Measurements from ENCODE around the gene DNAJB2.
"Not testable (repeated sequence)": the region's sequence is repeated elsewhere in the genome, so short reads cannot be mapped to it uniquely, and the experiment has no call there.

The DNAJB2 gene

DNA sequence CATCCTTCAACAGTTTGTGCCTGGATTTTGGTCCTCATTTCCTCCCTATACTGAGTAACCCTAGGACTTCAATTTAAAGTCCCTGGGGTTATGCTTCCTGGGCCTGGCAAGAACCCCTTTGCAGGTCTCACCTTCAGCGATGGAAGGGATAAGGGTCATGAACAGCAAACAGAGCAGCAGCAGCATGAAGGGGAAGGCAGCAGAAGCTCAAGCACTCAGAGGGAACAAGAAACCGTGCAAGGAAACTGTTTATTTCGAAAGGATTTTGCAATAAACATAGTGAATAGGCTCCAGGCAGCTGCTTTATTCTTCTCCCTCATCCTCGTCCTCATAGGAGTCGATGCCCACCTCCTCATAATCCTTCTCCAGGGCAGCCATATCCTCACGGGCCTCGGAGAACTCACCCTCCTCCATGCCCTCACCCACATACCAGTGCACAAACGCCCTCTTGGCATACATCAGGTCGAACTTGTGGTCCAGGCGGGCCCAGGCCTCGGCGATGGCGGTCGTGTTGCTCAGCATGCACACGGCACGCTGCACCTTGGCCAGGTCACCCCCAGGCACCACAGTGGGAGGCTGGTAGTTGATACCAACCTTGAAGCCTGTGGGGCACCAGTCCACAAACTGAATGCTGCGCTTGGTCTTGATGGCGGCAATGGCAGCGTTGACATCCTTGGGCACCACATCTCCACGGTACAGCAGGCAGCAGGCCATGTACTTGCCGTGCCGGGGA, 29.0 kb upstream of the DNAJB2 start:
- Histone ChIP-seq H3K36me3 (ENCODE audit: control insufficient read depth, insufficient read depth, low read length) (peaks cover 12% of the 10 kb centered on the region), H3K9ac (ENCODE audit: low read length) (peak overlapping the region; percentile 52), H3K4me3 (ENCODE audit: low read length) (peak overlapping the region; percentile 3), H3K4me1 (ENCODE audit: control insufficient read depth, insufficient read depth, low read length) (peaks cover 28% of the 10 kb centered on the region), H3K27ac (ENCODE audit: low read depth, low read length) (peak overlapping the region; percentile 84), H3K27me3 (ENCODE audit: control insufficient read depth, insufficient read depth, low read length) (no peaks in the 10 kb centered on the region)

DNA sequence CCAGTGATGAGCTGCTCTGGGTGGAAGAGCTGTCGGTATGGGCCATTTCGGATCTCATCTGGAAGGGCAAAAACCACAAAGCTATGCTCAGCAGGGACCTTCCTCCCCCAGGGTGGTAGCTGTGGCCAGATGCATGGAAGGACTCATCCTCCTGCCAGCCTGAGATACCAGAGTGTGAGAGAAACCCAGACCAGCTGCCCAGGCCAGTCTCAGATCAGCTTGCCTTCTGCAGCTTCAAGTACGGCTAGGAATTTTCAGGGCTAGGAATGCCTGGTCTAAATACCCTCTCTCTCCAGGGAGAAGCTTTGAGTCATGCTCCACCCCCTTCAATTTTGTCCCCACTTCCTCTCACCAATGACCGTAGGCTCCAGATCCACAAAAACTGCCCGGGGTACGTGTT, 27.5 kb upstream of the DNAJB2 start:
- H3K27ac ChIP-seq (ENCODE audit: low read depth, low read length), result no peak overlapping the region
- H3K4me1 ChIP-seq (ENCODE audit: control insufficient read depth, insufficient read depth, low read length), result peaks cover 23% of the 10 kb centered on the region

GRCh38 chr2:219252084-219252483, 27.1 kb upstream of the DNAJB2 start:
- Histone ChIP-seq H3K4me1 (ENCODE audit: control insufficient read depth, insufficient read depth, low read length) (peaks cover 23% of the 10 kb centered on the region), H3K36me3 (ENCODE audit: control insufficient read depth, insufficient read depth, low read length) (peaks cover 12% of the 10 kb centered on the region), H3K4me3 (ENCODE audit: low read length) (peak overlapping the region; percentile 81), H3K27ac (ENCODE audit: low read depth, low read length) (no peak overlapping the region), H3K27me3 (ENCODE audit: control insufficient read depth, insufficient read depth, low read length) (no peaks in the 10 kb centered on the region), H3K9ac (ENCODE audit: low read length) (no peak overlapping the region)

More for the DNA sequence above, 27.5 kb upstream of the DNAJB2 start:
- Histone ChIP-seq H3K9ac (ENCODE audit: low read length) (no peak overlapping the region), H3K27me3 (ENCODE audit: control insufficient read depth, insufficient read depth, low read length) (no peaks in the 10 kb centered on the region), H3K4me3 (ENCODE audit: low read length) (peak overlapping the region; percentile 81), H3K36me3 (ENCODE audit: control insufficient read depth, insufficient read depth, low read length) (peaks cover 12% of the 10 kb centered on the region)

GRCh38 chr2:219252570-219252899, 26.6 kb upstream of the DNAJB2 start:
- H3K9ac ChIP-seq (ENCODE audit: low read length), result peak overlapping the region; percentile 26
- H3K4me3 ChIP-seq (ENCODE audit: low read length), result peak overlapping the region; percentile 81
- no peaks in the 10 kb centered on the region for H3K27me3 ChIP-seq (ENCODE audit: control insufficient read depth, insufficient read depth, low read length)
- peaks cover 23% of the 10 kb centered on the region for H3K4me1 ChIP-seq (ENCODE audit: control insufficient read depth, insufficient read depth, low read length)
- H3K36me3 ChIP-seq (ENCODE audit: control insufficient read depth, insufficient read depth, low read length), result peaks cover 12% of the 10 kb centered on the region
- peak overlapping the region; percentile 46 for H3K27ac ChIP-seq (ENCODE audit: low read depth, low read length)

DNA sequence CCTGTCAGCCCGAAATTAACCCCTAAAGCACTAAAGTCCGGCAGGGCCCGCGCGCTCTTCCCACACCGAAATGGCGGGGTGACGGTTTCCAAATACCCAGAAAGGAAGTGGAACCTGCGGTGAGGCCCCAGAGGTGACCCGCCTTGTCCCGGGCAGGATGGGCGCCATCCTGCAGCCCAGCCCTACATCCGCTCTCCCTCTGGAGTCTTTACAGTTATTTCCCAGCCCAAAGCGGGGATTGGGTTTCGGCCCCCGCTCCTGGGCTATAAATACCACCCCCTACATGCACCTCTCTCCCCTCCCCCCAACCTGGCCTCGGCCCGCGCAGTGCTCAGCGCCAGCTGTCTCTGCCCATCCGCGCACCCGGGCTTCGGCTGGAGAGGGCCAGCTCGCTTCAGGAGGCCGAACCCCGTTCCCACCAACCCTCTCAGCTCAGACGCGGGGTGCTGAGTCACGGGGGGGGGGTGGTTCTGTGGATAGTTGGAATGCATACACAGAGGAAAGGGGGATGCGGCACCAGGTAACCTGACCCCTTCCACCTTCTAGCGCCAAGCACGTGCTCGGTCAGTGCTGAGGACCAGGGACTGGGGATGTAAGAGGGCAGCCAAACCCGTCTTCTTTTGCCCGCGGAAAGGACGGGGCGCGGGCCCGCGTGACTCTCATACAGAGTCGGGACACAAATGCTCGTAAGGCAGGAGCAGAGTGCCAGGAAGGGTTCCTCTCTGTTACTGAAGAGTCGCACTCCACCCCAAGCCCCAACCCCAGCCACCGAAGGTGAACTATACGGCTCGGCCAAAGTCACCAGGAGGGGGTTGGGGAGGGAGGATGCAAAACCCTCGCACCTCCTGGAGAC, 26.0 kb upstream of the DNAJB2 start, which contains the start of gene TUBA4B:
Gene TUBA4B, plus strand, starts transcription at position 344 of the 853 bp plus-strand sequence. Its CDS starts 165 bp downstream, at position 509.
- H3K27me3 ChIP-seq (ENCODE audit: control insufficient read depth, insufficient read depth, low read length), result no peaks in the 10 kb centered on the region
- H3K27ac ChIP-seq (ENCODE audit: low read depth, low read length), result peak within 1 kb of the TSS; percentile 62
- peaks cover 23% of the 10 kb centered on the region for H3K4me1 ChIP-seq (ENCODE audit: control insufficient read depth, insufficient read depth, low read length)
- H3K4me3 ChIP-seq (ENCODE audit: low read length), result peak within 1 kb of the TSS; percentile 81
- peaks cover 12% of the 10 kb centered on the region for H3K36me3 ChIP-seq (ENCODE audit: control insufficient read depth, insufficient read depth, low read length)
- H3K9ac ChIP-seq (ENCODE audit: low read length), result peak within 1 kb of the TSS; percentile 64

GRCh38 chr2:219253753-219254589, 25.2 kb upstream of the DNAJB2 start, which contains the start of gene TUBA4A:
TSS of gene TUBA4A (minus strand) at chr2:219253918. CDS start at chr2:219253858, 60 bp downstream.
- Histone ChIP-seq H3K4me3 (ENCODE audit: low read length) (peak within 1 kb of the TSS; percentile 81), H3K9ac (ENCODE audit: low read length) (peak within 1 kb of the TSS; percentile 64), H3K27ac (ENCODE audit: low read depth, low read length) (peak within 1 kb of the TSS; percentile 62), H3K36me3 (ENCODE audit: control insufficient read depth, insufficient read depth, low read length) (peaks cover 12% of the 10 kb centered on the region), H3K27me3 (ENCODE audit: control insufficient read depth, insufficient read depth, low read length) (no peaks in the 10 kb centered on the region), H3K4me1 (ENCODE audit: control insufficient read depth, insufficient read depth, low read length) (peaks cover 22% of the 10 kb centered on the region)

GRCh38 chr2:219254590-219255201, 24.5 kb upstream of the DNAJB2 start:
- Histone ChIP-seq H3K27me3 (ENCODE audit: control insufficient read depth, insufficient read depth, low read length) (no peaks in the 10 kb centered on the region), H3K27ac (ENCODE audit: low read depth, low read length) (no peak overlapping the region), H3K36me3 (ENCODE audit: control insufficient read depth, insufficient read depth, low read length) (peaks cover 12% of the 10 kb centered on the region), H3K4me1 (ENCODE audit: control insufficient read depth, insufficient read depth, low read length) (peaks cover 15% of the 10 kb centered on the region), H3K4me3 (ENCODE audit: low read length) (peak overlapping the region; percentile 81), H3K9ac (ENCODE audit: low read length) (no peak overlapping the region)

- not testable (repeated sequence) for H3K4me1 ChIP-seq (ENCODE audit: control insufficient read depth, insufficient read depth, low read length); H3K9ac ChIP-seq (ENCODE audit: low read length); H3K27ac ChIP-seq (ENCODE audit: low read depth, low read length); H3K27me3 ChIP-seq (ENCODE audit: control insufficient read depth, insufficient read depth, low read length); H3K4me3 ChIP-seq (ENCODE audit: low read length); H3K36me3 ChIP-seq (ENCODE audit: control insufficient read depth, insufficient read depth, low read length)
These were observed 20.2 kb upstream of the DNAJB2 start for GRCh38 chr2:219258942-219259341.

DNA sequence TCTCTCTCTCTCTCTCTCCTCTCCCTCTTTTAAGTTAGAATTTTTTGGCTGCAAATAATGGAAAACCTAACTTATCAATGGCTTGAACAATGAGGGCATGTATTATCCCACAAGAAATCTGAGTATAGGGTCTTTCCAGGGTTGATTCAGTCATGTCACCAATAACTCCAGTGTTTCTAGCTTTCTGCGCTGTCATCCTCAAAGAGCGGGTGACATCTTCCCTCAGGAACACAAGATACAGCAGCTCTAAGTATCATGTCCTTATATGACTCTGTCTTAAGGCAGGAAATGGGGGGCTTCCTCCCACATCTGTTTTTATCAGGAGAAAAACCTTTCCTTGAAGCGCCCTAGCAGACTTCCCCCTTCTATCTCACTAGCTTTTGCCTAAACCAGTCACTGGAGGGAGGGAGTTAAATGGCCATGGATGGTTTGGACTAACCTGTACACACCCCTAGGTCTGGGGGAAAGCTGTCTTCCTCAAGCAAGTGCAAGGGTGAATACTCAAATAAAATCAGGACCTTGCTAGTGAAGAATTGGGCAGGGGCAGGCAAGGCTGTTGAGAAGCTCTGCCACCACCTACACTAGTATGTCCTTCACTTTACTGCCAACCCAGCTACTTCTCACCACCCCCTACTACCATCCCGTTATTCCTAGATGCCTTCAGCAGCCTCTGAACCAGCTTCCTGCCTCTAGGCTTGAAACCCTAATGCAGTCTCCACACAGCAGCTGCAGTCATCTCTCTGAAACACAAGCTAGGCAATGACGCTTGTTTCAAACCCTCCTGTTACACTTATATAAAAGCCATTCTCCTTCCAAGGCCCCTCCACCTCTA, 17.9 kb upstream of the DNAJB2 start:
- Histone ChIP-seq H3K36me3 (ENCODE audit: control insufficient read depth, insufficient read depth, low read length) (no peaks in the 10 kb centered on the region), H3K4me1 (ENCODE audit: control insufficient read depth, insufficient read depth, low read length) (no peaks in the 10 kb centered on the region)

DNA sequence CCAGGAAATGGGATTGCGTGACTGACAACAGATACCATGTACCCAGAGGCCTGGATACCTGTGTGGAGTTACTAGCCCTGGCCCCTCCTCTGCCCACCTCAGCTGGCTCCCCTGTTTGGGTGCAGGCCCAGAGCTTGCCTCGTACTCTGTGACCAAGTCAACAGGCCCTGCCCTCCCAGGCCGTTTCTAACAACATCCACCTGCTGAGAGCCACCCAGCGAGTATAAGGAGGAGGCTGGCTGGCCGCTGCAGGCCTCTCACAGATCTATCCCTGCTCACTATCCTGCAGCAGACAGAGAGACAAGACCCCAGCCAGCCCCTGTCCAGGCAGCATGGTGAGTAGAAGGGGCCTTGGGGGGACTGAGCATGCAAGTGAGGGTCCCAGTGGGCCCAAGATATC, 12.9 kb upstream of the DNAJB2 start:
- H3K4me3 ChIP-seq (ENCODE audit: low read length), result no peak overlapping the region
- no peaks in the 10 kb centered on the region for H3K36me3 ChIP-seq (ENCODE audit: control insufficient read depth, insufficient read depth, low read length)
- H3K27ac ChIP-seq (ENCODE audit: low read depth, low read length), result no peak overlapping the region
- no peaks in the 10 kb centered on the region for H3K4me1 ChIP-seq (ENCODE audit: control insufficient read depth, insufficient read depth, low read length)
- H3K27me3 ChIP-seq (ENCODE audit: control insufficient read depth, insufficient read depth, low read length), result no peaks in the 10 kb centered on the region
- H3K9ac ChIP-seq (ENCODE audit: low read length), result no peak overlapping the region

More for the DNA sequence above, 17.9 kb upstream of the DNAJB2 start:
- H3K27me3 ChIP-seq (ENCODE audit: control insufficient read depth, insufficient read depth, low read length), result no peaks in the 10 kb centered on the region
- no peak overlapping the region for H3K9ac ChIP-seq (ENCODE audit: low read length)
- no peak overlapping the region for H3K4me3 ChIP-seq (ENCODE audit: low read length)
- H3K27ac ChIP-seq (ENCODE audit: low read depth, low read length), result no peak overlapping the region

- Histone ChIP-seq H3K9ac (ENCODE audit: low read length) (no peak overlapping the region), H3K27me3 (ENCODE audit: control insufficient read depth, insufficient read depth, low read length) (no peaks in the 10 kb centered on the region), H3K36me3 (ENCODE audit: control insufficient read depth, insufficient read depth, low read length) (no peaks in the 10 kb centered on the region), H3K27ac (ENCODE audit: low read depth, low read length) (no peak overlapping the region), H3K4me1 (ENCODE audit: control insufficient read depth, insufficient read depth, low read length) (no peaks in the 10 kb centered on the region), H3K4me3 (ENCODE audit: low read length) (no peak overlapping the region)
These were observed 12.3 kb upstream of the DNAJB2 start for GRCh38 chr2:219266886-219267285.

Measured in rectal smooth muscle tissue (tissue), 1 donor.